Measurements from ENCODE around the gene PODNL1. TPM values are rescaled to one million over a fixed set of nuclear protein-coding genes. Genes with fewer than 3 reads are reported as not detected.

Gene PODNL1
- total RNA-seq, 1 donor from 2014 or later: 0.41 TPM

Other genes with a start within 250 kb of the PODNL1 start
- gene MRI1, start 173.9 kb downstream of the PODNL1 start, total RNA-seq: 15.9 TPM
- gene C19orf53, start 164.0 kb downstream of the PODNL1 start, total RNA-seq: 20.8 TPM
- 6.9 TPM for gene ZSWIM4, start 143.0 kb downstream of the PODNL1 start, total RNA-seq
- gene NANOS3, start 61.3 kb downstream of the PODNL1 start, total RNA-seq: 3.7 TPM
- 13.0 TPM for gene BRME1, start 32.3 kb downstream of the PODNL1 start, total RNA-seq
- gene CC2D1A, start 32.2 kb downstream of the PODNL1 start, total RNA-seq: 10.2 TPM
- 13.0 TPM for gene DCAF15, start 14.1 kb upstream of the PODNL1 start, total RNA-seq
- gene RFX1, start 67.9 kb upstream of the PODNL1 start, total RNA-seq: 1.2 TPM
- gene RLN3, start 89.7 kb upstream of the PODNL1 start, total RNA-seq: not detected
- gene IL27RA, start 93.3 kb upstream of the PODNL1 start, total RNA-seq: 5.7 TPM
- gene PALM3, start 123.7 kb upstream of the PODNL1 start, total RNA-seq: 3.3 TPM
- gene MISP3, start 134.4 kb upstream of the PODNL1 start, total RNA-seq: 0.41 TPM
- gene C19orf67, start 147.4 kb upstream of the PODNL1 start, total RNA-seq: not detected
- gene SAMD1, start 152.3 kb upstream of the PODNL1 start, total RNA-seq: 43.2 TPM
- gene PRKACA, start 179.3 kb upstream of the PODNL1 start, total RNA-seq: 22.0 TPM
- gene ASF1B, start 198.2 kb upstream of the PODNL1 start, total RNA-seq: 1.2 TPM

Measured in frontal cortex (tissue), 1 donor.